Mammary epithelial cell (primary cell): ENCODE results near the gene FAM184B.

Source experiments
- EZH2 ChIP-seq: IDR thresholded peaks from 2 replicates; pipeline ENCODE4 v1.6.1; 2012; ENCODE audit warnings: low read length, inconsistent platforms, borderline replicate concordance
- TF ChIP-seq, protein P1 (sequence below), 2 donors: IDR thresholded peaks in 1 of 2; conservative IDR thresholded peaks in 1 of 2; 2 replicates each; pipeline ENCODE4 v1.5.1; 2011 to 2012; ENCODE audit warnings: inconsistent platforms in 2 of 2, low read length in 2 of 2, mild to moderate bottlenecking in 2 of 2, control low read depth in 1 of 2, low read depth in 1 of 2; ENCODE audit not compliant: insufficient read depth in 1 of 2; ENCODE audit errors: extremely low read depth in 1 of 2

DNA sequence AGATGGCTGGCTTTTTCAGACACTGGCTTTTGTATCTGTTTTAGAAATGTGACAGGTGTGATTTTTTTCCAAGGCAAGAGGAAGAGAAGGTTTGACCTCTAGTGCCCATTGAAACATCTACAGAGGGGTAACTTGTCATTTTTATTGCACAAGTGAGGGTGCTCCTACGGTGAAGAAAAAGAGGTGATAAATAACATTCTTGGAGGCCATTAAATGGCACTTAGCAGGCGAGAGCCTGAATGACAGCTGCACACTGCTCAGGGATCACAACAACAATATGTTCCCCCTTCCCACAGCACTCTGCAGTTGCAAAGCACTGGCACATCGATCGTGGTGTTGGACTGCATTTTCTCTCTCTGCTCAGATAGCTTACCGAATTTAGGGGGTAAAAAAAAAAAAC is 22.9 kb downstream of the FAM184B start:
- TF ChIP-seq EZH2, result no peak
- TF ChIP-seq, protein P1, sequence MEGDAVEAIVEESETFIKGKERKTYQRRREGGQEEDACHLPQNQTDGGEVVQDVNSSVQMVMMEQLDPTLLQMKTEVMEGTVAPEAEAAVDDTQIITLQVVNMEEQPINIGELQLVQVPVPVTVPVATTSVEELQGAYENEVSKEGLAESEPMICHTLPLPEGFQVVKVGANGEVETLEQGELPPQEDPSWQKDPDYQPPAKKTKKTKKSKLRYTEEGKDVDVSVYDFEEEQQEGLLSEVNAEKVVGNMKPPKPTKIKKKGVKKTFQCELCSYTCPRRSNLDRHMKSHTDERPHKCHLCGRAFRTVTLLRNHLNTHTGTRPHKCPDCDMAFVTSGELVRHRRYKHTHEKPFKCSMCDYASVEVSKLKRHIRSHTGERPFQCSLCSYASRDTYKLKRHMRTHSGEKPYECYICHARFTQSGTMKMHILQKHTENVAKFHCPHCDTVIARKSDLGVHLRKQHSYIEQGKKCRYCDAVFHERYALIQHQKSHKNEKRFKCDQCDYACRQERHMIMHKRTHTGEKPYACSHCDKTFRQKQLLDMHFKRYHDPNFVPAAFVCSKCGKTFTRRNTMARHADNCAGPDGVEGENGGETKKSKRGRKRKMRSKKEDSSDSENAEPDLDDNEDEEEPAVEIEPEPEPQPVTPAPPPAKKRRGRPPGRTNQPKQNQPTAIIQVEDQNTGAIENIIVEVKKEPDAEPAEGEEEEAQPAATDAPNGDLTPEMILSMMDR (conservative IDR thresholded peaks at IDR 0.05 in 1 of 2, IDR thresholded peaks at IDR 0.05 in 1 of 2; ENCODE audit: extremely low read depth in 1 of 2, insufficient read depth in 1 of 2, low read depth in 1 of 2, low read length in 2 of 2), result no peak
